Measurements from ENCODE around the gene C19orf85.
A peak's percentile ranks its signal among the peaks of the same experiment; 100 is the strongest.

Gene C19orf85

DNA sequence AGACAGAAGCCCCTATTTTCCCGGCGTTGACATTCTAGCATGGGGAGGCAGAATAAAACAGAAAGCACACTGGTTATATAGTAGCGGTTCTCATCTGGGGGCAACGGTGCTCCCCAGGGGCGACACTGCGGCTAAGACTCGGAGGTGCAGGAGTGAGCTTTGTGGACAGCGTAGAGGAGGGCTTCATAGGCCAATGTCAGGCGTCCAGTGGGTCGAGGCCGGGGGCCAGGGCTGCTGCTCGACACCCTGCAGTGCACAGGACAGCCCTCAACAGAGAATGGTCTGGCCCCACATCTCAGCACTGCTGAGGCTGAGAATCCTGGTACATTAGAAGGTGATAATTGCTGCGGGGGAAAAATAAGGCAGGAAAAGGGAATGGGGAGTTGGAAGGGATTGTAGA, 13.4 kb upstream of the C19orf85 start:
- DNase-seq (ENCODE audit: low read depth): no peak

DNA sequence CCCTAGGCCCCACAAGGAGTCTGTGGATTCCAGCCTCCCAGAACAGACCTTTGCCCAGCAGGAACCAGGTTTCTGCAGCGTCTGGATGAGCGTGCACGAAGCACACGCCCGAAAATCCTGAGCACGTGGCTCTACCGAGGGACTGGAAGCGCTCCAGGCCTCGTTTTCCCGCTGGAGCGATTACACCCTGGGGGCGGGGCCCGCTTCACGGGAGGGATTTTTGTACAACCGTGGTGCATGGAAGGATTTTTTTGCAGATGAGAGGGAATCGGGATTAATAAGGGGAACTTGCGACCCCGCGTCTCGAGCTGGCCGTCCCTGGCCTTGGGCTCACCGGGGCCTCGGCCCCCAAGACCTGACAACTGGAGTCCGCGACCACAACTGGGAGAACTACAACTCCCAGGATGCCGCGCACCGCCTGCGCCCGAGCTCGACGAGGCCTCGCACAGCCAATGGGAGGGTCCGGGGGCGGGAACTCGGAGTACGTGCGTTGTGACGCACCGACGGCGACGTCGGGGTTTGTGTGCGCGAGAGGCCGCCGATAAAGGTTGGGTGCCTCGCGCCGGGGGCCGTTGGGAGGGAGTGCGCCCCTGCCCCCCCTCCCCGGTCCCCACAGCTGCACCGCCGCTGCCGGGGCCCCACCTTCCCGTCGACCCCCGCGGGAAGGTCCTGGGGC, 11.7 kb upstream of the C19orf85 start, which contains the start of gene ZNF628:
Gene ZNF628 (plus strand): TSS at position 518 of the 676 bp plus-strand sequence. CDS start 3,294 bp downstream, outside the sequence.
- peak; percentile 87 for DNase-seq (ENCODE audit: low read depth)

DNA sequence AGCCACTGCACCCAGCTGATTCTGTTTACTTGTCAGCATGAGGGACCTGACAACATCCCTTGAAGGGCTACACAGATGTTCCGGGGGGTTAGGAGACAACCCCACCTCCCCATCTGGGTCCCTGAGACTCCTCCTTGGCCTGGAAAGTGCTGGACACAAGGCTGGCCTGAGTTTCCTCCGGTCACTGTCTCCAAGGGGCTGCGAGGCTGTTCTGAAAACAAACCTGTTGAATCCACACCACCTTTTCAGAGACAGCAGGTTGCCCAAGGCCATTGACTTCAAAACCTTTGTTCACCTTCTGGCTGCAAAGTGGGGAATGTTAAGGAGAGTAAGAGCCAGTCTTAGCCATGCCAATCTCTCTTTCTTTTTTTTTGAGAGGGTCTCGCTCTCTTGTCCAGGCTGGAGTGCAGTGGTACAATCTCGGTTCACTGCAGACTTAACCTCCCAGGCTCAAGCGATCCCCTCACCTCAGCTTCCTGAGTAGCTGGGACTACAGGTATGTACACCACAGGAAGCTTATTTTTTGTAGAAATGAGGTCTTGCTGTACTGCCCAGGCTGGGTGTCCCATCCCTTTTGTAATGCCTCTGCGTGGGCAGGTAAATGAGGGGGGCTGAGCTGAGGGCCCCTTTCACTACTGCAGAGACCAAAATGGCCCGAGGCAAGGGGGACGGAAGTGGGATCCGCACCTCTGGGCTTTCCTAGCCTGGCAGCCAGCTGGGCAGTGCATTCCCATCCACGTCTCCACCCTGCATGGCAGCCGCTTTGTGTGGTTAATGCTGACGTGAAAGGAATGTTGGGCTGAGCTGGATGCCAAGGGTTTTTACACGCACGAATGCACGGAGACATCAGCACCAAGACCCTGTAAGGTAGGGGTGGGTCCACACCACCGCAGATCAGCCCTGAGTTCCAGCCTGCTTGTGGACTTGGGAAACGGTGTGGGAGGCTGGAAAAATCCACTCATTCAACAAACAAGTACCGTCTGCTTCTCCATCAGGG, 10.0 kb upstream of the C19orf85 start:
- DNase-seq (ENCODE audit: low read depth): no peak

DNA sequence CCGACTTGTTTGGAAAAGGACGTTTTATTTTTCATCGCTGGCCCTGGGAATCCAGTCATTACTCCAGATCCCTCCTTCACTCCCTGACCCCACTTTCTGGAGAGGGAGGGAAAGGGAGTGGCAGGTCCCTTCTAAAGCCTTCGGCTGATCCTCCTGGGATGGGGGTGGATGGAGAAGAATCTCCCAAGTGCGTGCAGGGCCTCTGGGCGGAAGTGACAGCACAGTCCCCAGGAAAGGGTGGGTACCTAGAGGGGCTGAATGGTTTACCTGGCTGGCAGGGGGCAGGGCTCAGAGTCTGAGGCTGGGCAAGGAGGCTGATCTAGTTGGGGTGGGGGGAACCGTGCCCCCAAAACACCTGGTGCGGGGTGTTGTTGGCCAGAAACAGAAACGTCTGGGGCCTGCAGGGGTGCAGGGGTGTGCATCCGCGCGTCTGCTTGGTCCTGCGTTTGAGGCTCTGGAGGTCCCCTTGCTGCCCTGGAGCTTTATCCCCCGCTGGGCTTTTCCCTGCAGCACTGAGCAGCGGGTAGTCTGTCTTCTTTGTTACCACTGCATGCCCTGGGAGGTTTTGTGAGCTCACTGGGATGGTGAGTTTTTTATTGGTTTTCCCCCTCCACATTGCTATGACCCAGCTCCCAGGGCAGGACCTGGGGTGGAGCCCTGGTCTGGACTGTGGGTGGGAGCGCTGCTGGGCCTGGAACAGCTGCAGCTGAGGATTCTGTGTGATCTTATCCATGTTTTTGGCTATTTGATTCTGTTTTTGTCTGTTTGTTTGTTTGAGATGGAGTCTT, 8.9 kb upstream of the C19orf85 start:
- no peak for DNase-seq (ENCODE audit: low read depth)

DNA sequence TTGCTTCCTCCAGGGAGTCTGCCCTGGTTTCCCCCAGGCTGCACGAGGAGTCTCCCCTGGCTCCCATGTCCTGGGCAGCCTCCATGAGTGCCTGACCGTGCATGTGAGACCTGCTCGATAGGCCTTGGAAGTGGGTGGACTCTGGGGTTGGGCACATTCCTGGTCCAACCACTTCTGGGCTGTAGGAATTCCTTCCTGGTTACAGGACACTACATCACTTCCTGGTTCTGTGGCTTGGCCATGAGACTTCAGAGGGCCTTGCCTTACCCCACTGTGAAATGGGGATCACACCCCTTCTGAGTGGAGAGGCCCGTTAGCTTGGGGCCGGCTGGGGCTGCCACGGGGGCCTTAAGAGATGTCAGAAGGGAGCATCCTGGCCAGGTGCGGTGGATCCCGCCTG, 7.9 kb upstream of the C19orf85 start:
- no peak for DNase-seq (ENCODE audit: low read depth)

DNA sequence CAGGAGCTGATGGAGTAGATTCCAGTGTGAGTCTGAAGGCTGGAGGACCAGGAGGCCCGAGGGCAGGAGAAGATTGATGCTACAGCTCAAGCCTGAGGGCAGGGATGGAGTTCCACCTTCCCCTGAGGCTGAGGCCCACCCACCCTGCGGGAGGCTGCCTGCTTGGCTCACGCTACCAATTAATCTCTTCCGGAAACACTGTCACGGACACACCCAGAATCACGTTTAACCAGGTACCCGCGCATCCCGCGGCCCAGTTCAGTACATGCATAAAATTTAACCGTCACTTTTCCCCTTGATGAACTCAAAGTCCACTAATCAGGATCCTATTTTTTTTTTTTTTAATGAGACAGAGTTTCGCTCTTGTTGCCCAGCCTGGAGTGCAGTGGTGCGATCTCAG, 6.7 kb upstream of the C19orf85 start:
- DNase-seq (ENCODE audit: low read depth): no peak

DNA sequence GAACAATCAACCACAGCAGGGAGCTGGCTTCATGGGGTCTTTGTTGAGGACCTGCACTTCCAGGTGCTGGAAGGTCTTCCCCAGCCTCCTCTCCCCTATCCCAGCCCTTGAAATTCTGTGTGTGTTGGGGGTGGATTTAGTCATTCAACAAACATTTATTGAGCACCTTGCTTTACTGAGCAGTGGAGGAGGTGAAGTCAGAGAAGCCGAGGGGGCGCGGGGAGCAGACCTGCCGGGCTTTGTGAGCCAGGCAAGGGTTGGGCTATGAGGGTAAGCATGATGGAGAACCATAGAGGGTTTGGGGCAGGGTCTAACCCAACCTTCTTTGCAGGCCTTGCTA, 3.5 kb upstream of the C19orf85 start:
- no peak for DNase-seq (ENCODE audit: low read depth)

DNA sequence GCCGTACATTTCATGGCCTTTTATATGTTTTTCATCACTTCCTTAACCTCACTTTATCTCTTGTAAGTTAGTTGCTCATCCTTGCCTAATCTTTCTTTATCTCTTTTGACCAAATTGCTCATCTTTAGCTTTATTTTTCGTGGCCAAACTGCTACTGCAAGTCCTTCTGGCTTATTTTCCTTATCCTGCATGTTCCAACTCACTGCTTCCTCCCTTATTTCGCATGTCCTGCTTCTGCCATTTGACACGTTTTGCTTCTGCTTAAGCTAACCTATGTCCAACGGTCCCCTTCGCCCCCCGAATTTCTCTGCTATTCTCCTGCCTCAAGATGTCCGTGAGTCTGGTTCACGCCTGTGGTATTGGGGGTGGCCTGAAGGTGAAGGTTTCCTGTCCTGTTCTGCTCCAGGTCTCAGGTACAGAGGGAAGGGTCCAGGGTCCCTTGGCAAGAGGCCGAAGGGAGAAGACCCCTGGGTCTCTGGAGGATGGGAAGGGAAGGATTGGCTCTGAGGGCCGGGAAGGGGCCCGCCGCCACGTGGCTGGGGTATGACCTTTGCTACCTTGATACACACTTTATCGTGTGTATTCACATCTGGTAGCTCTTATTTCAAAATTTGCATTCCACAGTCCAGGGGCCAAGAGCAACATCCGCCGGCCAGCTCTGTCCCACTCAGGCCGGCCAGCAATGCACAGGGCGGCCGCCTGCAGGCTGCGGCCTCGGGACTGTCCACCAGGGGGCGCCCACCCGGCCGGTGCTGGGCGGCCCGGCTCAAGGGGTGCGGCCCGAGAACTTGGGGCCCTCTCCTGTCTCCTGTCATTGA, 2.9 kb upstream of the C19orf85 start:
- DNase-seq (ENCODE audit: low read depth): peak; percentile 73

DNA sequence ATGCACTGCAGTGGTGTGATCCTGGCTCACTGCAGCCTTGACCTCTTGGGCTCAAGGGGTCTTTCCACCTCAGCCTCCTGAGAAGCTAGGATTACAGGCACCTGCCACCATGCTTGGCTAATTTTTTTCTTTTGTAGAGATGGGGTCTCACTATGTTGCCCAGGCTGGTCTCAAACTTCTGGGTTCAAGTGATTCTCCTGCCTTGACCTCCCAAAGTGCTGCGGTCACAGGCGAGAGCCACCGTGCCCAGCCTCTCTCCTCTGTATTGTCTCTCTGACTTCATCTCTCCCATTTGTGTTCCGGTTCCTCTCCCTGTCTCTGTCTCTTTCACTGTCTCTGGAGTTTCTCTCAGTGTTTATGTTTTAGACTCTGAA, 1.7 kb upstream of the C19orf85 start:
- no peak for DNase-seq (ENCODE audit: low read depth)

DNA sequence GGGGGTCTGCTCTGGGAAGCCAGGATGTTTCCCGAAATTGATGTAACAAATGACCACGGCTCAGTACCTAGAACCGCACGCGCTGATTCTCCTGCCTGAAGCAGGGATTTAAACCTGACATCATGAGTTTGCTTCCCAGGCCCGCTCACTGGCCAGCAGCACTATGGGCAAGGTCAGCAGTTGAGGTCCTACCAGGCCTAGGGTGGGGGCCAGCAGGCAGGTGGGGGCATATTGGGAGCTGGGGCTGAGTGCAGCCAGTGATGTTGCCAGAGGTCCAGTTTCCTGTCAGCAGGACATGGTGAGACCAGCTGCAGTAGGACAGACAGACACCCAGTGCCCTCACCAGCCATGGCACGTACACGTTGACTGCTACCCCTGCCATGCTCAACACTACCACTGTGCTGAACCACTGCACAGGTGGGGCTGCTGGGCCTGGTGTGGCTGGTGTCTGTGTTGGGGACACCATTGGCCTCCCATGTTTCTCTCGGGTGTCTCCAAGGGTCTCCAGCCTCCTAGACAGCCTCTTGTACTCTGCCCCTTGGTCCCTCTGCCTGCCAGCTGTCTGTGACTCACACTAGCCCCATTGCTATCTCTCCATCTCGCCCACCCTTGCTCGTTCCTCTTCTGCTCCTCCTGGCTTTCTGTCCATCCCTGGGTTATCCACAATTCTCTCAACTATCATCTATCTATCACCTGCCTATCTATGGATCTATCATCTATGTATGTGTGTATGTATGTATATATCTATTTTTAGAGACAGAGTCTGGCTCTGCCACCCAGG, 1.1 kb upstream of the C19orf85 start:
- no peak for DNase-seq (ENCODE audit: low read depth)

DNA sequence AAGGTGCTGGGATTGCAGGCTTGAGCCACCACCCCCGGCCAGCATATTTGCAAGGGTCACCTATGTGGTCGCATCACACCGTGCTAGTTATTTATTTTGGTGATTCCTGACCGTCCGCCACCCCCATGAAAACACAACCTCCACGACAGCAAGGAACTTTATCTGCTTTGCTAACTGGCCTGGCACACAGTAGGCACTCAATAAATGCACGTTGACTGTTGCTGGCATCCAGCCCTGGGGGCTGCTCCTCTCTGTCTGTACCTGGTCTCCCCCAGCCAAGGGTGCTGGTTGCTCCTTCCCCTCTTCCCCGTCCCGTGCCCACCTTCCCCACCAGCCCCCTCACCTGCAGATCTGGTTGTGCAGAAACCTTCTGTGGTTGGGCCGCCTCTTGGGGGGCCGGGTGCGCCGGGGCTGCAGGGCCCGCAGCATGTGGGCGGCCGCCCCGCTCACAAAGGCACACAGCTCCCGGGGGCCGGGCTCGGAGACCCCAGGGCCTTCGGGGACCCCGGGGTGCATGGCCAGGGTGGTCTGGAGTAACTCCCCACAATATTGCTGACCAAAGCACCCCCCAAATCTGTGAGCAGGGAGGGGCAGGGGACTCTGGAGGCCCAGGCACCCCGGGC, 401 bp downstream of the C19orf85 start:
- no peak for DNase-seq (ENCODE audit: low read depth)

DNA sequence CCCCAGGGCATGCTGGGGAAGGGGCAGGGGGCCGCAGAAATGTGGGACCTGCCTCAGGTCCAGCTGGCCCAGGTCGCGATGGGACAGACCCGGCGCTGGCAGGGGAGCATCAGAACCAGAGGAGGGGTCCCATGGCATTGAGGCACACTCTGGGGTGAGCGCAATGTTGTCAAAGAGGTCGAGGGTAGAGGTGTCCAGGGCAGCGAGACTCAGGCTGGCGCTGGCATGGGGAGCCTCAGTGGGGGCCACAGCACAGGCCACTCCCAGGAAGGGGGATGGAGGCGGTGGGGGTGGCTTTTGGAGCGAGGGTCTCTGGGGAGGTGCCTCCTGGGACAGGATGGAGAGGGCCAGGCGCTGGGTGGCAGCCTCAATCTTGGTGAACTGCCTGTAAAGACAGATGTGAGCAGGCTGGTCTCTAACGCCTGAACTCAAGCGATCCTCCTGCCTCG, 944 bp downstream of the C19orf85 start:
- no peak for DNase-seq (ENCODE audit: low read depth)

DNA sequence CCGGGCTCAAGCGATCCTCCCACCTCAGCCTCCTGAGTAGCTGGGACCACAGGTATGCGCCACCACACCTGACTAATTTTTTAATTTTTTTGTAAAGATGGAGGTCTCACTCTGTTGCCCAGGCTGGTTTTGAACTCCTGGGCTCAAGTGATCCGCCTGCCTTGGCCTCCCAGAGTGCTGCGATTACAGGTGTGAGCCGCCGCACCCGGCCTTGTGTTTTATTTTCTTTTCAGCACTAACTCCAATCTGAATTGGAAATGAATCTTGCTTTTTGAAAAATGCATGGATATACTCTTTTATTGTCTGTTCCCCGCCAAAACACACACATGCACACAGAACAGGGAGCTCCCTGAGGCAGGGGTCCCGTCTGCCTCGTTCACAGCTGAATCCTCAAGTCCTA, 1.8 kb downstream of the C19orf85 start:
- no peak for DNase-seq (ENCODE audit: low read depth)

DNA sequence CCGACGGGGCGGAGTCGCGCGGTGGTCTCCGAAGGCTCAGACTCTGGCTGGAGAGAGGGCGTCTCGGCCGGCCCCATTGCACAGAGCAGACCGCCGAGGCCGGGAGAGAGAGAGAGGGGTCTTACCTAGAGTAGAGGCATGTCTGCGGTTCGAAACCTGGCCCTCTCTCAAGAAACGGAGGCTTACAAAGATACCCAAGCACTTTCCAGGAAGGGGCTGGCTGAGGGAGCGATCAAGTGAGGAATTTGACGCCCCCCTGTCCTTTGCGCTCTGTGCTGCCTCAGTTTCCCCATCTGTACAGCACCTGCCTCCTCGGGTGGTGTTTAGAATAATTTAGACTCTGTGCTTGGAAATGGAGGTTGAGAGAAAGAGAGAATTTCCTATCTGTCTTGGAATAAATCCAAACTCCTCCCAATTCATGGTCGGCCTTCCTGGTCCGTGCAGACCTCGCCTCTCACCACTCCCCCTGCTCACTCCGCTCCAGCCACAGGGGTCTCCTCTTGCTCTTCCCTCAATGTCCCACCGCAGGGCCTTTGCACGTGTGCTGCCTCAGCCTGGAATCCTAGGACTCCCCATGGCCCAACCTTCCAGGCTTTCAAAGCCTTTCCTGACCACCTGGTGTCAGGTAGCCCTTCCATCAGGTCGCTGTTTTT, 2.5 kb downstream of the C19orf85 start:
- DNase-seq (ENCODE audit: low read depth): no peak

DNA sequence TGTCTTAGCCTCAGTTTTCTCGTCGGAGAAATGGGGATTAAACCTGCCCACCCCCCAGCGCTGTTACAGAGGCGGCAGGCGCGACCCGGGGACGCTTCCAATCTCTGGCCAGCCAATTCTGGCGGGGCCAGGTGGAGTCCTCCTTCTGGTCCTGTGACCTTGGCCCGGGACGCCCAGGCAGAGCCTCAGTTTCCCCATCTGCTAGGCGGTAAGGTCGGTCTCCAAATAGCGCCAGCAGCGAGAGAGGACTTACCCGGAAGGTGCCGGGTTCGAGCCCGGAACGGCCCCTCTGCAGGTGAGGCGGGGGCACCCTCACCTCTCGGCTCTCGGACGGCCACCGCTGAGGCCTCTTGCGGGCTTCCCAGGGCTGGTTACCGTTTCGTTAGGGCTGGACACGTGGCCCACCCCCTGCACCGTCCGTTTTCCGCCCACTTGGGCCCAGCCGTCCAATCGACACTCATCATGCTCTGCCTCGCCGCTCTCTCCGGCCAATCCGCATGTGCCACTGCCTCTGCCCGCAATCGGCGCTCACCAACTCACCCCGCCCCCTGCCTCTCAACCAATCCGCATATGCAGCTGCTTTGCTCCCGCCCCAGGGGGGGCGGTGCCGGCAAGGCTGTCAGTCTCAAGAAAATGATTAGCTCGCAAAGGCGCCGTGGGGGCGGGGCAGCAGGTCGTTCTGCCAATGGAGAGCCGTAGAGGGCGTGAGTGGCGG, 3.1 kb downstream of the C19orf85 start, which contains the start of gene ISOC2:
Gene ISOC2 (minus strand): TSS at position 384 of the 715 bp plus-strand sequence. CDS start 5,156 bp downstream, outside the sequence.
- DNase-seq (ENCODE audit: low read depth): peak; percentile 98

DNA sequence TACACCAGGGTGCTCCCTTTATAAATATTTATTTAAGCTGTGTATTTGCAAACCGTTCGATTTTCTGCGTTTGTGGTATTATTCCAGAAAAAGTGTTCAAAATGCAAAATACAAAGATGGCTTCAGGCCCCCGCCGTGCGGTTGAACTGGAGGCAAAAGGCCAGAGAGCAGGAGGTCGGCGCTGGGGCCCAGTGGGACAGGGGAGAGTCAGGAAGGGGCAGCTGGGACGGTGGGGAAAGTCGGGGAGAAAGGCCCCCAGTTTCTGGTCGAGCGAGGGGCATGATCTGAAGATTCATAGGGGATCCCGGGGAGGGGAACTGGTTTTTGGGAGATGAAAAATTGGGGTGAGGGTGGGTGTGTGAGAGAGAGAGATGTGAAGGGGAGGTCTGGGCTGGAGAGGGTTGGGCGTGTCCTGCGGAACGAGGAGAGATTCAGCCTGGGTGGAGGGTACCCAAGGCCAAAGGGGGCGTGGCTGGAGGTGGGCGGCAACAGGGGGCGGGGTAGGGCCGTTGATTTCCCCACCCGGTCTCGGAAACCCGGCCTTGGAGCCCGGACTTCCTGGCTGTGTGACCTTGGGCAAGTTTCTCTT, 3.8 kb downstream of the C19orf85 start:
- DNase-seq (ENCODE audit: low read depth): no peak

DNA sequence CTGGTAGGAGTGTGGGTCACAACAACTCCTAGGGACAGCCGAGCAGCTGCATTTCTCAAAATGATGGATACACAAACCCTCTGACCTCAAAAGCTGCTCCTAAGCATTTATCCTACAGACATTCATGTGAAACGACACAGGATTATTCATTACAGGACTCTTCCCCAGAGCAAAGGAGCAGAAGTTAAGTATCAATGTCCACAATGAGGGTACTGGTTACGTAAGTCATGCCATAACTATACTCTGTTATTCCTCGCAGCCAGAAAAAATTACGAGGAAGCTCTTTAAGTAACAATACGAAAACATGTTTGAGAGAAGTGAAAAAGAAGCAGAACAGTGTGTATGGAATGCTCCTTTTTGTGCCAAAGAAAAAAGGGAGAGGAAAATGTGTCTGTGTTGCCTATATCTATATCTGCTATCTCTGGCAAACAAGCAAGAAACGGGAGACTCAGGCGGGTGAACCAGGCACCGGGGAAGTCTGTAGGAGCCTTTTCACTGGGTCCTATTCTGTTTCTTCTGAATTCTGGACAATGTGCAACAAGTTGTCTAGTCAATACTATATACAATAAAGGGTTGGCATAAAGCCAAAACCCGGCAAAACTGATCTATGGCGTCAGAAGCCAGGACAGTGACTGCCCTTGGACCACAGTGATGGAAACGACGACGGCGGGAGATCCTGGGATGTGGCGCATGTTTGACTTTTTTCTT, 4.4 kb downstream of the C19orf85 start:
- no peak for DNase-seq (ENCODE audit: low read depth)

DNA sequence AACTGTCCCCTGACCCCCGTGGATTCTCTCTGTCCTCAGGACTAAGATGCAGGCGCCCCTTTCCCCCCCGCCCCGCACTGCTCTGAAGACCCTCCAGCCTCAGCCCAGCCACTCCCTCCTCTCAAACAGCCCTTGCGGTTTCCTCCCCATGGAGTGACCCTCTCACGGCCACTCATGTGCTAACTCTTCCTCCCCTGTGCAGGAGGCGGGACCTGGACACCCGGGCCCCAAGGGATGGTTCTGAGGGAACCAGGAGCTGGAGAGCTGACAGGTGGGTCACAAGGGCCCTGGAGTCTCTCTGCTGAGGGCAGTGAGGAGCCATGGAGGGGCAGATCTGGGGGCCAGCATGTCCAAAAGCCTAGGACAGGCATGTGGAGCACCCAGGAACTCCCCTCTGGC, 5.0 kb downstream of the C19orf85 start:
- no peak for DNase-seq (ENCODE audit: low read depth)
